Measurements from ENCODE around the gene TMEM182. TPM values are rescaled to one million over a fixed set of nuclear protein-coding genes. Genes with fewer than 3 reads are reported as not detected.

TMEM182 gene
- total and polyA plus RNA-seq, 9 of the 15 experiments (the other 6 are each of a cell fraction or from before 2014, with no cell fraction given), result 5.2 to 11.4 (median 7.5) TPM

- Histone ChIP-seq H3K9ac (ENCODE audit: insufficient read depth in 1 of 2, low read depth in 2 of 2, low read length in 2 of 2) (no peak overlapping the region), H3K27ac (ENCODE audit: extremely low read depth, low read depth, low read length) (no peak overlapping the region), H4K20me1 (replicated peaks; ENCODE audit: control insufficient read depth, insufficient read depth, low read length) (no peaks in the 10 kb centered on the region), H3K4me3 (no peak overlapping the region), H3K27me3 (ENCODE audit: control insufficient read depth in 2 of 2, insufficient read depth in 2 of 2, low read length in 2 of 2) (no peaks in the 10 kb centered on the region; a peak in 1 of 5 replicates), H2AFZ (ENCODE audit: low read depth, low read length) (no peak overlapping the region), H3K9me1 (ENCODE audit: control insufficient read depth, insufficient read depth, low read length) (no peaks in the 10 kb centered on the region), H3K79me2 (ENCODE audit: control insufficient read depth, insufficient read depth, low read length) (peaks cover 3% of the 10 kb centered on the region; the same call in 1 of the 3 replicates), H3K4me2 (ENCODE audit: insufficient read depth, low read length) (no peak overlapping the region), H3K9me3 (replicated peaks; ENCODE audit: control insufficient read depth, insufficient read depth, low read depth, low read length) (no peaks in the 10 kb centered on the region), H3K36me3 (ENCODE audit: control insufficient read depth, insufficient read depth, low read length) (no peaks in the 10 kb centered on the region), H3K4me1 (replicated peaks in 1 of 2; ENCODE audit: control insufficient read depth in 2 of 2, insufficient read depth in 2 of 2, low read length in 2 of 2) (no peaks in the 10 kb centered on the region)
- no peak for DNase-seq (ENCODE audit: extremely low read depth in 1 of 4, low spot score in 3 of 4)
- ChIA-PET POLR2A (no interaction called here), CTCF (ENCODE audit: low intra/inter-chr PET ratio) (no interaction called here)
- WGBS (ENCODE audit: insufficient coverage, low coverage, missing lambda C conversion rate), result 55% methylated on average over 3 of the region's 3 CpGs
- intact Hi-C loops (cut with micrococcal nuclease), result no loop called here
- no TSS peak for BruUV-seq (replicated peaks)
- in situ Hi-C loops (cut with MboI), result no loop called here
- FAIRE-seq, result no peak
- TF ChIP-seq CEBPG (CRISPR knock-in tag; IDR thresholded peaks at IDR 0.05) (no peak), CEBPG (tag; conservative IDR thresholded peaks at IDR 0.05 in 1 of 2, IDR thresholded peaks at IDR 0.05 in 1 of 2) (no peak), ZBTB7A (IDR thresholded peaks at IDR 0.05; ENCODE audit: borderline replicate concordance, control insufficient read depth, low read depth, low read length) (no peak), ZNF274 (IDR thresholded peaks at IDR 0.05; ENCODE audit: borderline replicate concordance, low read depth, low read length) (no peak), ZSCAN29 (IDR thresholded peaks at IDR 0.05) (no peak), KLF1 (tag; IDR thresholded peaks at IDR 0.05) (no peak), EP300 (IDR thresholded peaks at IDR 0.05; ENCODE audit: low read length) (no peak), ZNF3 (CRISPR knock-in tag; IDR thresholded peaks at IDR 0.05) (no peak), CREB1 (IDR thresholded peaks at IDR 0.05) (no peak), CREB1 (CRISPR knock-in tag; IDR thresholded peaks at IDR 0.05) (no peak), IRF9 (tag; IDR thresholded peaks at IDR 0.05) (no peak), FOXA3 (CRISPR knock-in tag; conservative IDR thresholded peaks at IDR 0.05 in 1 of 2, IDR thresholded peaks at IDR 0.05 in 1 of 2) (no peak)
- no peak for ATAC-seq
These were observed 11.9 kb upstream of the TMEM182 start for GRCh38 chr2:102749938-102750337.

All from K562 (cell line).